Gastrocnemius medialis (tissue), 4 donors: ENCODE results near the gene TLCD2.

Experiments
- CTCF ChIP-seq, 5 experiments: fragments of 450-650 bp in 3 of 5; fragments of 200-600 bp in 2 of 5; sonication (generic) in 2 of 5; IDR thresholded peaks in 4 of 5; conservative IDR thresholded peaks in 1 of 5; 1 replicate in 4 of 5; 2 replicates in 1 of 5; pipeline ENCODE4 v1.5.1; 2016 to 2019; ENCODE audit warnings: antibody characterized with exemption in 5 of 5, mild to moderate bottlenecking in 3 of 5, moderate library complexity in 3 of 5
- POLR2A ChIP-seq, 2 donors: fragments of 450-650 bp; IDR thresholded peaks; one replicate each; pipeline ENCODE4 v1.6.1; 2017; ENCODE audit warnings: antibody characterized with exemption in 2 of 2, mild to moderate bottlenecking in 2 of 2, moderate library complexity in 2 of 2

GRCh38 chr17:1695365-1695764 is 14.8 kb downstream of the TLCD2 start:
- TF ChIP-seq CTCF (IDR thresholded peaks at IDR 0.05 in 4 of 5, conservative IDR thresholded peaks at IDR 0.05 in 1 of 5) (no peak), POLR2A (IDR thresholded peaks at IDR 0.05) (no peak)
